Ascending aorta (tissue), 2 donors: Measurements from ENCODE around the gene CASKIN1. TPM values are rescaled to one million over a fixed set of nuclear protein-coding genes. Genes with fewer than 3 reads are reported as not detected.

ENCODE experiments used
- DNase-seq, 2 donors: peaks; one replicate each; pipeline ENCODE4 v3.0.0-alpha.2; 2019; ENCODE audit warnings: low spot score in 2 of 2
- H3K27ac ChIP-seq, 2 donors: fragments of 200-600 bp; sonication (generic); one replicate each; pipeline ENCODE4 v1.5.1; 2016 to 2017; ENCODE audit warnings: mild to moderate bottlenecking in 1 of 2
- H3K27me3 ChIP-seq: fragments of 200-600 bp; sonication (generic); one replicate; pipeline ENCODE4 v1.5.1; 2017
- H3K36me3 ChIP-seq, 2 donors: fragments of 200-600 bp; sonication (generic); one replicate each; pipeline ENCODE4 v1.5.1; 2016
- H3K4me1 ChIP-seq, 2 donors: fragments of 200-600 bp; sonication (generic); one replicate each; pipeline ENCODE4 v1.5.1; 2016 to 2017; ENCODE audit warnings: mild to moderate bottlenecking in 1 of 2
- H3K4me3 ChIP-seq, 2 donors: fragments of 200-600 bp; sonication (generic); one replicate each; pipeline ENCODE4 v1.5.1; 2016 to 2017; ENCODE audit warnings: mild to moderate bottlenecking in 1 of 2
- H3K9me3 ChIP-seq, 2 donors: fragments of 200-600 bp; sonication (generic); one replicate each; pipeline ENCODE4 v1.5.1; 2016
- intact Hi-C: fragments of 100-400 bp; cut with DNase I; formaldehyde crosslinking; loops from one replicate; pipeline ENCODE4 v1.15.1; 2023
- total RNA-seq: library from RNA; depleted of rRNA; stranded (reverse); fragments of >200 nt; gene quantifications from one replicate; pipeline ENCODE4 v1.1.0, GENCODE V29; 2016
- TF ChIP-seq, protein P1 (sequence below), 3 experiments: fragments of 200-600 bp in 2 of 3; fragments of 450-650 bp in 1 of 3; sonication (generic) in 2 of 3; IDR thresholded peaks; one replicate each; pipeline ENCODE4 v1.5.1; 2016 to 2019; ENCODE audit warnings: antibody characterized with exemption in 3 of 3, mild to moderate bottlenecking in 1 of 3, moderate library complexity in 1 of 3

Gene CASKIN1
- total RNA-seq, 1 donor from 2014 or later = not detected

DNA sequence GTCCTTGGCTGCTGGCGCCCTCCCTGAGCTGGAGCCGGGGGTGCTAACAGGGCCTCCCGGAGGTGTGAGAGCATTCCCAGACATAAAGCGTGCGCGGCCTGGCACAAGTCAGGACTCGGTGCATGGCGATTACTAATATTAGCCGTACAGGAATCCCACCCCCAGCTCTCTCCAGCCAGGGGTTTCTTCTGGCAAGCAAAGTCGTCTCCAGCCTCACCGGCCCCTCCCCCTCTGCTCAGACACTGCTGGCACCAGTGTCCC is 5.0 kb downstream of the CASKIN1 start:
- no peaks in the 10 kb centered on the region for H3K9me3 ChIP-seq
- TF ChIP-seq, protein P1, sequence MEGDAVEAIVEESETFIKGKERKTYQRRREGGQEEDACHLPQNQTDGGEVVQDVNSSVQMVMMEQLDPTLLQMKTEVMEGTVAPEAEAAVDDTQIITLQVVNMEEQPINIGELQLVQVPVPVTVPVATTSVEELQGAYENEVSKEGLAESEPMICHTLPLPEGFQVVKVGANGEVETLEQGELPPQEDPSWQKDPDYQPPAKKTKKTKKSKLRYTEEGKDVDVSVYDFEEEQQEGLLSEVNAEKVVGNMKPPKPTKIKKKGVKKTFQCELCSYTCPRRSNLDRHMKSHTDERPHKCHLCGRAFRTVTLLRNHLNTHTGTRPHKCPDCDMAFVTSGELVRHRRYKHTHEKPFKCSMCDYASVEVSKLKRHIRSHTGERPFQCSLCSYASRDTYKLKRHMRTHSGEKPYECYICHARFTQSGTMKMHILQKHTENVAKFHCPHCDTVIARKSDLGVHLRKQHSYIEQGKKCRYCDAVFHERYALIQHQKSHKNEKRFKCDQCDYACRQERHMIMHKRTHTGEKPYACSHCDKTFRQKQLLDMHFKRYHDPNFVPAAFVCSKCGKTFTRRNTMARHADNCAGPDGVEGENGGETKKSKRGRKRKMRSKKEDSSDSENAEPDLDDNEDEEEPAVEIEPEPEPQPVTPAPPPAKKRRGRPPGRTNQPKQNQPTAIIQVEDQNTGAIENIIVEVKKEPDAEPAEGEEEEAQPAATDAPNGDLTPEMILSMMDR (IDR thresholded peaks at IDR 0.05) = no peak
- peaks cover 5 to 11% of the 10 kb centered on the region in 2 donors for H3K4me1 ChIP-seq
- no peaks in the 10 kb centered on the region for H3K36me3 ChIP-seq
- DNase-seq = no peak
- peaks cover 17% of the 10 kb centered on the region for H3K27me3 ChIP-seq
- H3K4me3 ChIP-seq = no peak overlapping the region
- intact Hi-C loops = no loop called here
- H3K27ac ChIP-seq = no peak overlapping the region

DNA sequence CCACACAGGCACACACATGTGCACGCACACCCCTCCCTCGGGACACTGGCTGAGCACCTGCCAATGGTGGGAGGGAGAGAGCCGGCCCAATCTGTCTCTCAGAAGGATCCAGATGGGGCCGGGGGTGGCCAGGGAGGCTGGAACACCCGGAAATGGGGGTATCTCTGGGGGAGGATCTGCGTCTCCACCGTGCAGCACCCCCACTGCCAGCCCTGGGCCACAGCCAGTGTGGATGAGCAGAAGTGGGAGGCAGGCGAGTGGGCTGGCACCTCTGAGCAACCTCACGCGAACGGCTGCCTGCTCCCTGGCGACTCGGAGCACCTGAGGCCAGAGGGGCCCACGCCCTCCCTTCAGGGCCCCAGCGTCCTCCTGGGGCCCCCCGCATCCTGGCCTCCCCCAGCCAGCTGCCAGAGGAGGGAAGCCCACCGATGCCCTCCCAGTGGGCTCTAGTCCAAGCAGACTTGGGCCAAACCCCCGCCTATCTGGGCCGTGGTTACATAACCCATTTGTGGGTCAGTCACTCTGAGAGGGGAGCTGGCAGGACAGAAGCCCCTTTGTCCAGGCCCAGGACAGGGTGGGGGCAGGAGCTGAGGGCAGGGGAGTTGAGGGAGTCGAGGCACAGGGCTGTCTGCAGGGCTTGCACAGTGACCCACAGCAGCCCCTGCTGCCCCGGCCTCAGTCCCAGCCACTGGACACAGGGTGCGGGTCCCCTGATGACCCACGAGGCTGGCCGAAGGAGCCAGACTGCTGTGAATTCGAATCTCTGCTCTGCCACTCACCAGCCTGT is 5.6 kb downstream of the CASKIN1 start:
- Histone ChIP-seq H3K4me3 (no peak overlapping the region), H3K9me3 (no peaks in the 10 kb centered on the region), H3K27me3 (peaks cover 14% of the 10 kb centered on the region), H3K27ac (no peak overlapping the region), H3K4me1 (peaks cover 2 to 9% of the 10 kb centered on the region in 2 donors), H3K36me3 (no peaks in the 10 kb centered on the region)
- TF ChIP-seq, protein P1 (IDR thresholded peaks at IDR 0.05) = no peak
- DNase-seq = no peak
- intact Hi-C loops = no loop called here

DNA sequence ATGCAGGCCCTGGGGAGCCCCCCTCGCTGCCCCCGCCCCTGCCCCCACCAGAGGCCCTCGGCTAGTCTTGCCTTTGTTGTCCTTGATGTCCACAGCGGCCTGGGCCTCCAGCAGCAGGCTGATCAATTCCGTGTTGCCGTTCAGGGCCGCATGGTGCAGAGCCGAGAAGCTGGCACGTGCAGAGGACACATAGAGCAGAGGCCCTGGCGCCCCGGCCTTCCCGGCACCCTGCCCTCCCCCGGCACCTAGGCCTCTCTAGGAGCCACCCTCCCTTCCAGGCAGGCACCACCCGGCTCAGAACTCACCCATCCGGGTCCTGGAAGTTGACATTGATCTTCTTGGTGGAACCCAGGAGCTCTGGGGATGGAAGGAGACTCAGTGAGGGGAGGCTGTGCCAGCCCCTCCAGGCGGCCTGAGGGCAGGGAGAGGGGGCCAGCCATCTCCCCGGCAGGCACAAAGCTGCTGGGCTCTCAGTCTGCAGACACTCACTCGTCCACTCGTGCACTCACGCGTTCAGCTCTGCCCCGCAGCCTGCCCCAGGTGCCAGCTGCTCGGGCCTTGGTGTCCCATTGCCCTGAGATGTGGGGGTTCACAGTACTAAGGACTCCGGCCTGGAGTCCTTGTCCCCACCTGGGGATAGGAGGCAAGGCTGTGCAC is 6.3 kb downstream of the CASKIN1 start:
- intact Hi-C loops = no loop called here
- H3K4me3 ChIP-seq = no peak overlapping the region
- peaks cover 0 to 2% of the 10 kb centered on the region in 2 donors for H3K4me1 ChIP-seq
- no peak for DNase-seq
- no peak overlapping the region for H3K27ac ChIP-seq
- H3K36me3 ChIP-seq = no peaks in the 10 kb centered on the region
- TF ChIP-seq, protein P1 (IDR thresholded peaks at IDR 0.05) = no peak
- no peaks in the 10 kb centered on the region for H3K9me3 ChIP-seq
- H3K27me3 ChIP-seq = peaks cover 7% of the 10 kb centered on the region

DNA sequence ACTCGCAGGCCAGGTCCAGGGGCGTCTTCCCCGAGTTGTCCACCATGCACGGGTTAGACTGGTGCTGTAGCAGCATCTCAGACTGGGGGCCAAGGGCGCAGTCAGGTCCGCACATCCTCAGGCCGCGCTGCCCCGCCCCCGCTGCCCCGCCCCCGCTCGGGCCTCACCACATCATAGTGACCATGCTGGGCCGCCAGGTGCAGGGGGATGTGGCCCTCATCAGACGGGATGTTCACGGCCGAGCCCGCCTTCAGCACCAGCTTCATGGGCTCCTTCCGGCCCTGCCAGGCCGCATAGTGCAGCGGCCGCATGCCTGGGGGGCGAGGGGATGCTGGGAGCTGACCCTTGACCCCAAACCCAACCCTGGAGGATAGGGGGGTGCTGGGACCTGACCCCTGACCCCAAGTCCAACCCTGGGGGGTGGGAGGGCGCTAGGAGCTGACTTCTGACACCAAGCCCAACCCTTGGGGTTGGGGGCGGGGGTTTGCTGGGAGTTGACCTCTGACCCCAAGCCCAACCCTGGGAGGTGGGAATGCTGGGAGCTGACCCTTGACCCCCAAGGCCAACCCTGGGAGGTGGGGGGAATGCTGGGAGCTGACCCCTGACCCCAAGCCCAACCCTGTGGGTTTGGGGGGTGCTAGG is 7.0 kb downstream of the CASKIN1 start:
- Histone ChIP-seq H3K27ac (no peak overlapping the region), H3K27me3 (no peaks in the 10 kb centered on the region), H3K4me3 (no peak overlapping the region), H3K9me3 (no peaks in the 10 kb centered on the region), H3K36me3 (no peaks in the 10 kb centered on the region), H3K4me1 (no peaks in the 10 kb centered on the region)
- DNase-seq = no peak
- TF ChIP-seq, protein P1 (IDR thresholded peaks at IDR 0.05) = no peak
- intact Hi-C loops = no loop called here

DNA sequence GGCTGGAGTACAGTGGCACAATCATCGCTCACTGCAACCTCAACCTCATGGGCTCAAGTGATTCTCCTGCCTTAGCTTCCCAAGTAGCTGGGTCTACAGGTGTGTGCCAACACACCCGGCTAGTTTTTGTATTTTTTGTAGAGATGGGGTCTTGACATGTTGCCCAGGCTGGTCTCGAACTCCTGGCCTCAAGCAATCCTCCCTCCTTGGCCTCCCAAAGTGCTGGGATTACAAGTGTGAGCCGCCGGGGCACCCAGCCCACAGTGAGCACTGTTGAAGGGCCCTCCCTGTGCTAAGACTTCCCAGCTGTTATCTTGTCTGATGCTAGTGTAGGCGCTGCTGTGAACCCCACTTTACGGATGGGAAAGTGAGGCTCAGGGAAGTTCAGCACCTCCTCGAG is 8.0 kb downstream of the CASKIN1 start:
- intact Hi-C loops = no loop called here
- no peak overlapping the region for H3K27ac ChIP-seq
- H3K36me3 ChIP-seq = no peaks in the 10 kb centered on the region
- no peak overlapping the region for H3K4me3 ChIP-seq
- H3K4me1 ChIP-seq = no peaks in the 10 kb centered on the region
- TF ChIP-seq, protein P1 (IDR thresholded peaks at IDR 0.05) = no peak
- H3K9me3 ChIP-seq = no peaks in the 10 kb centered on the region
- H3K27me3 ChIP-seq = no peaks in the 10 kb centered on the region
- no peak for DNase-seq
